Neural cell (in vitro differentiated cells): ENCODE results near the gene COL5A1. TPM values are rescaled to one million over a fixed set of nuclear protein-coding genes. Genes with fewer than 3 reads are reported as not detected.

Source experiments
- H2AFZ ChIP-seq: fragments of 200-600, 300-800 bp; sonication (generic), shearing (Covaris generic); 2 replicates; pipeline ENCODE4 v1.6.0; 2014; ENCODE audit warnings: low read depth, mild to moderate bottlenecking, antibody characterized with exemption, low read length, moderate library complexity
- H3F3A ChIP-seq: fragments of 200-600 bp; shearing (Covaris generic); 2 replicates; pipeline ENCODE4 v1.6.1; 2016; ENCODE audit warnings: mild to moderate bottlenecking, moderate library complexity, mixed read lengths, antibody characterized with exemption, low read length; ENCODE audit not compliant: insufficient read depth, poor library complexity, severe bottlenecking
- H3K27ac ChIP-seq: fragments of 200-600, 300-800 bp; sonication (generic), shearing (Covaris generic); 2 replicates; pipeline ENCODE4 v1.5.1; 2014; ENCODE audit warnings: mild to moderate bottlenecking, low read length, moderate library complexity
- H3K27me3 ChIP-seq: fragments of 300-800, 200-600 bp; sonication (generic), shearing (Covaris generic); 2 replicates; pipeline ENCODE4 v1.6.0; 2014; ENCODE audit warnings: mild to moderate bottlenecking, low read depth, low read length, moderate library complexity; ENCODE audit not compliant: insufficient read depth
- H3K36me3 ChIP-seq: fragments of 300-800, 200-600 bp; sonication (generic), shearing (Covaris generic); 2 replicates; pipeline ENCODE4 v1.5.1; 2014; ENCODE audit warnings: mild to moderate bottlenecking, antibody characterized with exemption, low read length, moderate library complexity; ENCODE audit not compliant: insufficient read depth
- H3K4me2 ChIP-seq: fragments of 300-800, 200-600 bp; sonication (generic), shearing (Covaris generic); 2 replicates; pipeline ENCODE4 v1.6.0; 2014; ENCODE audit warnings: mild to moderate bottlenecking, low read length
- H3K4me3 ChIP-seq: fragments of 300-800, 200-600 bp; sonication (generic), shearing (Covaris generic); 2 replicates; pipeline ENCODE4 v1.5.1; 2014; ENCODE audit warnings: mild to moderate bottlenecking, low read length, moderate library complexity
- H3K79me2 ChIP-seq: fragments of 200-600 bp; shearing (Covaris generic); replicated peaks from 2 replicates; pipeline ENCODE4 v1.6.0; 2014; ENCODE audit warnings: mild to moderate bottlenecking, low read length, moderate library complexity; ENCODE audit not compliant: insufficient read depth
- H3K9ac ChIP-seq: fragments of 300-800, 200-600 bp; sonication (generic), shearing (Covaris generic); 2 replicates; pipeline ENCODE4 v1.6.1; 2016; ENCODE audit warnings: mild to moderate bottlenecking, low read length, mixed read lengths
- H3K9me2 ChIP-seq: fragments of 200-600 bp; shearing (Covaris generic); 2 replicates; pipeline ENCODE4 v1.6.1; 2016; ENCODE audit warnings: mild to moderate bottlenecking, low read length, mixed read lengths; ENCODE audit not compliant: insufficient read depth
- H3K9me3 ChIP-seq: fragments of 200-600, 300-800 bp; sonication (generic), shearing (Covaris generic); 2 replicates; pipeline ENCODE4 v1.6.1; 2016; ENCODE audit warnings: mild to moderate bottlenecking, mixed run types, low read length, moderate library complexity, mixed read lengths
- H4K20me1 ChIP-seq: fragments of 200-600 bp; shearing (Covaris generic); 2 replicates; pipeline ENCODE4 v1.6.1; 2016; ENCODE audit warnings: mild to moderate bottlenecking, mixed run types; ENCODE audit not compliant: insufficient read depth
- EP300 ChIP-seq: fragments of 450-650 bp; conservative IDR thresholded peaks from 2 replicates; pipeline ENCODE4 v1.6.1; 2014; ENCODE audit warnings: antibody characterized with exemption, mild to moderate bottlenecking, moderate library complexity; ENCODE audit not compliant: poor library complexity, severe bottlenecking
- EZH2 ChIP-seq: fragments of 200-600, 300-800 bp; shearing (Covaris generic), sonication (generic); IDR thresholded peaks from 2 replicates; pipeline ENCODE4 v1.6.1; 2014; ENCODE audit warnings: antibody characterized with exemption, low read length, borderline replicate concordance, mild to moderate bottlenecking; ENCODE audit not compliant: insufficient read depth, poor library complexity, severe bottlenecking
- MXI1 ChIP-seq: fragments of 450-650 bp; conservative IDR thresholded peaks from 2 replicates; pipeline ENCODE4 v1.6.1; 2014; ENCODE audit warnings: antibody characterized with exemption, mild to moderate bottlenecking; ENCODE audit not compliant: poor library complexity, severe bottlenecking
- POLR2AphosphoS5 ChIP-seq: IDR thresholded peaks from 2 replicates; pipeline ENCODE4 v1.6.1; 2012
- RAD21 ChIP-seq: fragments of 450-650 bp; conservative IDR thresholded peaks from 2 replicates; pipeline ENCODE4 v1.6.1; 2014; ENCODE audit warnings: antibody characterized with exemption, mild to moderate bottlenecking, moderate library complexity
- SMC3 ChIP-seq: fragments of 450-650 bp; conservative IDR thresholded peaks from 2 replicates; pipeline ENCODE4 v1.6.1; 2014; ENCODE audit warnings: antibody characterized with exemption, mild to moderate bottlenecking, moderate library complexity; ENCODE audit not compliant: poor library complexity
- TAF1 ChIP-seq: IDR thresholded peaks from 2 replicates; pipeline ENCODE4 v1.6.1; 2012; ENCODE audit warnings: low read depth
- polyA plus RNA-seq: library from polyadenylated mRNA; depleted of rRNA; stranded (reverse); fragments of >200 nt; gene quantifications from 2 replicates; pipeline ENCODE4 v1.2.3, GENCODE V29; 2014
- TF ChIP-seq, protein P1 (sequence below): IDR thresholded peaks from 2 replicates; pipeline ENCODE4 v1.6.1; 2012; ENCODE audit warnings: borderline replicate concordance
- TF ChIP-seq, protein P2 (sequence below): fragments of 450-650 bp; IDR thresholded peaks from 2 replicates; pipeline ENCODE4 v1.5.1; 2014; ENCODE audit warnings: antibody characterized with exemption, mild to moderate bottlenecking, moderate library complexity; ENCODE audit not compliant: poor library complexity, severe bottlenecking

The COL5A1 gene
- polyA plus RNA-seq, 1 donor from 2014 or later = not detected

DNA sequence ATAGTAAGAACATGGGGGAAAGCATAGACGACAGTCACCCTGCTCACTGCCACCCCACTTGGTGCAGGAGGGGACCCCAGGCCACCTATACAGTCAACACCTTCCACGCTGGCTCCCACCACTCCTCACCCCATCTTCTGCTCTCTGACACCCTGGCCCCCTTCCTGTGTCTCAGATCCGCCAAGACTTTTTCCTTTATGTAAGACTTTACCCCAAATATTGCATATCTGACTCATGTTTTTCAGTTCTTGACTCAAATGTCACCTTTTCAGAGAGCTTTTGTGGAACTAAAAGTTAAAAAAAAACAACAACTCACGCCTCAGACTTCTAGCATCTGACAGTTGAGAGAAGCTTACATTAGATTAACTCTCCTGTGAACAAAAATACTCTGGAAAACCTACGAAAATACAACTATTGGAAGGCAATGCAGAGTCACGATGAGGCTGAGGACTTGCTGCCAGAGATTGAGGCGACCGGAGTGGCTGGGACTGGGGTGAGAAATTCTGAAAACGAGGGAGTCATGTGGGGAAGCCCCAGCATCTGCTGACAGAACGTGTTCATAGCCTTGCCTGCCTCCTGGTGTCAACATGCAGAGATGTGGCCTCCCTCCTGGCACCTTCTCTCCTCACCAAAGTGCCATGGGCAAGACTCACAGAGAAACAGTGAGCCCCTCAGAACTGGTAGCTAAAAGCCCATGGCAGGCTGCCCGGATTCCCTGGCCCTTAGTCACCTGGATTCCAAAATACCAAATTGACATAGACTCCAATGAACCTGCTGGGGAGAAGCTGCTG is 216.6 kb downstream of the COL5A1 start:
- H3K4me2 ChIP-seq = no peak overlapping the region
- no peak overlapping the region for H3K27ac ChIP-seq
- H3K4me3 ChIP-seq = no peak overlapping the region
- no peaks in the 10 kb centered on the region for H4K20me1 ChIP-seq
- no peaks in the 10 kb centered on the region for H3K9me3 ChIP-seq
- H3K36me3 ChIP-seq = no peaks in the 10 kb centered on the region
- H3K79me2 ChIP-seq = no peaks in the 10 kb centered on the region
- no peaks in the 10 kb centered on the region for H3K27me3 ChIP-seq
- H3K9ac ChIP-seq = no peak overlapping the region
- TF ChIP-seq, protein P1, sequence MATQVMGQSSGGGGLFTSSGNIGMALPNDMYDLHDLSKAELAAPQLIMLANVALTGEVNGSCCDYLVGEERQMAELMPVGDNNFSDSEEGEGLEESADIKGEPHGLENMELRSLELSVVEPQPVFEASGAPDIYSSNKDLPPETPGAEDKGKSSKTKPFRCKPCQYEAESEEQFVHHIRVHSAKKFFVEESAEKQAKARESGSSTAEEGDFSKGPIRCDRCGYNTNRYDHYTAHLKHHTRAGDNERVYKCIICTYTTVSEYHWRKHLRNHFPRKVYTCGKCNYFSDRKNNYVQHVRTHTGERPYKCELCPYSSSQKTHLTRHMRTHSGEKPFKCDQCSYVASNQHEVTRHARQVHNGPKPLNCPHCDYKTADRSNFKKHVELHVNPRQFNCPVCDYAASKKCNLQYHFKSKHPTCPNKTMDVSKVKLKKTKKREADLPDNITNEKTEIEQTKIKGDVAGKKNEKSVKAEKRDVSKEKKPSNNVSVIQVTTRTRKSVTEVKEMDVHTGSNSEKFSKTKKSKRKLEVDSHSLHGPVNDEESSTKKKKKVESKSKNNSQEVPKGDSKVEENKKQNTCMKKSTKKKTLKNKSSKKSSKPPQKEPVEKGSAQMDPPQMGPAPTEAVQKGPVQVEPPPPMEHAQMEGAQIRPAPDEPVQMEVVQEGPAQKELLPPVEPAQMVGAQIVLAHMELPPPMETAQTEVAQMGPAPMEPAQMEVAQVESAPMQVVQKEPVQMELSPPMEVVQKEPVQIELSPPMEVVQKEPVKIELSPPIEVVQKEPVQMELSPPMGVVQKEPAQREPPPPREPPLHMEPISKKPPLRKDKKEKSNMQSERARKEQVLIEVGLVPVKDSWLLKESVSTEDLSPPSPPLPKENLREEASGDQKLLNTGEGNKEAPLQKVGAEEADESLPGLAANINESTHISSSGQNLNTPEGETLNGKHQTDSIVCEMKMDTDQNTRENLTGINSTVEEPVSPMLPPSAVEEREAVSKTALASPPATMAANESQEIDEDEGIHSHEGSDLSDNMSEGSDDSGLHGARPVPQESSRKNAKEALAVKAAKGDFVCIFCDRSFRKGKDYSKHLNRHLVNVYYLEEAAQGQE = no peak
- TF ChIP-seq RAD21 = no peak
- TF ChIP-seq EZH2 = no peak
- no peak for TF ChIP-seq MXI1
- no peak for TF ChIP-seq SMC3
- no peak for TF ChIP-seq POLR2AphosphoS5
- TF ChIP-seq EP300 = no peak
- no peak for TF ChIP-seq TAF1
- TF ChIP-seq, protein P2, sequence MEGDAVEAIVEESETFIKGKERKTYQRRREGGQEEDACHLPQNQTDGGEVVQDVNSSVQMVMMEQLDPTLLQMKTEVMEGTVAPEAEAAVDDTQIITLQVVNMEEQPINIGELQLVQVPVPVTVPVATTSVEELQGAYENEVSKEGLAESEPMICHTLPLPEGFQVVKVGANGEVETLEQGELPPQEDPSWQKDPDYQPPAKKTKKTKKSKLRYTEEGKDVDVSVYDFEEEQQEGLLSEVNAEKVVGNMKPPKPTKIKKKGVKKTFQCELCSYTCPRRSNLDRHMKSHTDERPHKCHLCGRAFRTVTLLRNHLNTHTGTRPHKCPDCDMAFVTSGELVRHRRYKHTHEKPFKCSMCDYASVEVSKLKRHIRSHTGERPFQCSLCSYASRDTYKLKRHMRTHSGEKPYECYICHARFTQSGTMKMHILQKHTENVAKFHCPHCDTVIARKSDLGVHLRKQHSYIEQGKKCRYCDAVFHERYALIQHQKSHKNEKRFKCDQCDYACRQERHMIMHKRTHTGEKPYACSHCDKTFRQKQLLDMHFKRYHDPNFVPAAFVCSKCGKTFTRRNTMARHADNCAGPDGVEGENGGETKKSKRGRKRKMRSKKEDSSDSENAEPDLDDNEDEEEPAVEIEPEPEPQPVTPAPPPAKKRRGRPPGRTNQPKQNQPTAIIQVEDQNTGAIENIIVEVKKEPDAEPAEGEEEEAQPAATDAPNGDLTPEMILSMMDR = no peak
- H3F3A ChIP-seq = no peaks in the 10 kb centered on the region
- H3K9me2 ChIP-seq = no peaks in the 10 kb centered on the region
- H2AFZ ChIP-seq = no peak overlapping the region

DNA sequence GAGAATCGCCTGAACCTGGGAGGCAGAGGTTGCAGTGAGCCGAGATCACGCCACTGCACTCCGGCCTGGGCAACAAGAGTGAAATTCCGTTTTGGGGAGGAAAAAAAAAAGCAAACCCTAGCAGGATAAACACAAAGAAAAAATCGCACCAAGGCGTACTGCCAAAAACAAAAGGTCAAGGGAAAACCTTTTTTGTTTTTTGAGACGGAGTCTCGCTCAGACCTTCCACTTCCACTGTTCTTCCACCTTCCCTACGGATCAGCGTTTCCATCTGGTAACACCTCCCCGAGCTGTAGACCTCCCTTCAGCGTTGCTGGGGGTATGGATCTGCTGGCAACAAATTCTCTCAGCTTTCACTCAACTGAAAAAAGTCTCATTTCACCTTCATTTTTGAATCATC is 218.9 kb downstream of the COL5A1 start:
- Histone ChIP-seq H3K36me3 (no peaks in the 10 kb centered on the region), H3K79me2 (no peaks in the 10 kb centered on the region), H3K9me3 (no peaks in the 10 kb centered on the region), H3K9ac (no peak overlapping the region), H3K27ac (no peak overlapping the region), H3K9me2 (no peaks in the 10 kb centered on the region), H3K27me3 (no peaks in the 10 kb centered on the region), H4K20me1 (no peaks in the 10 kb centered on the region), H3K4me3 (no peak overlapping the region), H3K4me2 (no peak overlapping the region), H2AFZ (no peak overlapping the region), H3F3A (no peaks in the 10 kb centered on the region)
- TF ChIP-seq SMC3 (no peak), MXI1 (no peak), RAD21 (no peak), POLR2AphosphoS5 (no peak), EP300 (no peak), TAF1 (no peak), EZH2 (no peak)
- TF ChIP-seq, protein P1 = no peak
- TF ChIP-seq, protein P2 = no peak
